SJCRH30 (cell line): ENCODE measurements around the gene GABRA4. TPM values are rescaled to one million over a fixed set of nuclear protein-coding genes. Genes with fewer than 3 reads are reported as not detected.

Experiments used
- DNase-seq, 2 experiments: peaks; one replicate each; pipeline ENCODE4 v3.0.0-alpha.2; 2015 to 2020
- H3K27ac ChIP-seq: fragments of 250-450 bp; sonication (Bioruptor Pico); 2 replicates; pipeline ENCODE4 v1.5.1; 2020; ENCODE audit warnings: mild to moderate bottlenecking, moderate library complexity
- H3K27me3 ChIP-seq: fragments of 250-450 bp; sonication (Bioruptor Pico); 2 replicates; pipeline ENCODE4 v1.5.1; 2020; ENCODE audit warnings: mild to moderate bottlenecking, moderate library complexity
- H3K36me3 ChIP-seq: fragments of 250-450 bp; sonication (Bioruptor Pico); 2 replicates; pipeline ENCODE4 v1.5.1; 2020; ENCODE audit warnings: mild to moderate bottlenecking, moderate library complexity
- H3K4me1 ChIP-seq: fragments of 250-450 bp; sonication (Bioruptor Pico); 2 replicates; pipeline ENCODE4 v1.5.1; 2020; ENCODE audit warnings: mild to moderate bottlenecking, moderate library complexity
- H3K4me3 ChIP-seq: fragments of 250-450 bp; sonication (Bioruptor Pico); 2 replicates; pipeline ENCODE4 v1.5.1; 2020; ENCODE audit warnings: mild to moderate bottlenecking, moderate library complexity
- H3K9me3 ChIP-seq: fragments of 250-450 bp; sonication (Bioruptor Pico); replicated peaks from 2 replicates; pipeline ENCODE4 v1.5.1; 2020; ENCODE audit warnings: mild to moderate bottlenecking, moderate library complexity
- total RNA-seq: library from RNA; depleted of rRNA; stranded (reverse); fragments of >200 nt; shearing (Covaris generic); gene quantifications from 2 replicates; pipeline ENCODE4 v1.2.3, GENCODE V29; 2014; rRNA removed

GABRA4 gene
- total RNA-seq, result not detected in 2 replicates

- H3K9me3 ChIP-seq, result no peaks in the 10 kb centered on the region
- no peaks in the 10 kb centered on the region for H3K4me1 ChIP-seq
- H3K36me3 ChIP-seq, result no peaks in the 10 kb centered on the region
- no peaks in the 10 kb centered on the region for H3K27me3 ChIP-seq
- H3K4me3 ChIP-seq, result no peak within 1 kb of the TSS
- no peak for DNase-seq
- no peak within 1 kb of the TSS for H3K27ac ChIP-seq
Observed at GRCh38 chr4:46993075-46994006, at the start of gene GABRA4. TSS of gene GABRA4 (minus strand) at chr4:46993581. CDS start at chr4:46993424, 157 bp downstream.

GRCh38 chr4:47040828-47041227 is 47.4 kb upstream of the GABRA4 start:
- DNase-seq, result no peak
- H3K4me1 ChIP-seq, result no peaks in the 10 kb centered on the region
- no peak overlapping the region for H3K4me3 ChIP-seq
- no peak overlapping the region for H3K27ac ChIP-seq
- H3K36me3 ChIP-seq, result no peaks in the 10 kb centered on the region
- no peaks in the 10 kb centered on the region for H3K9me3 ChIP-seq
- H3K27me3 ChIP-seq, result no peaks in the 10 kb centered on the region

GRCh38 chr4:47038263-47038662 is 44.9 kb upstream of the GABRA4 start:
- no peak for DNase-seq
- no peaks in the 10 kb centered on the region for H3K36me3 ChIP-seq
- H3K27me3 ChIP-seq, result no peaks in the 10 kb centered on the region
- H3K9me3 ChIP-seq, result no peaks in the 10 kb centered on the region
- H3K4me1 ChIP-seq, result no peaks in the 10 kb centered on the region
- H3K27ac ChIP-seq, result no peak overlapping the region
- no peak overlapping the region for H3K4me3 ChIP-seq

- H3K27ac ChIP-seq, result no peak overlapping the region
- no peaks in the 10 kb centered on the region for H3K9me3 ChIP-seq
- no peaks in the 10 kb centered on the region for H3K36me3 ChIP-seq
- peak; percentile 18 to 43 for DNase-seq
- H3K4me1 ChIP-seq, result no peaks in the 10 kb centered on the region
- no peak overlapping the region for H3K4me3 ChIP-seq
- H3K27me3 ChIP-seq, result no peaks in the 10 kb centered on the region
Observed at GRCh38 chr4:47032405-47033106, 39.2 kb upstream of the GABRA4 start.

GRCh38 chr4:47031751-47032404 is 38.5 kb upstream of the GABRA4 start:
- Histone ChIP-seq H3K4me3 (no peak overlapping the region), H3K9me3 (no peaks in the 10 kb centered on the region), H3K27ac (no peak overlapping the region), H3K27me3 (no peaks in the 10 kb centered on the region), H3K4me1 (no peaks in the 10 kb centered on the region), H3K36me3 (no peaks in the 10 kb centered on the region)
- DNase-seq, result no peak

- Histone ChIP-seq H3K27ac (no peak within 1 kb of the TSS), H3K4me3 (no peak within 1 kb of the TSS), H3K27me3 (no peaks in the 10 kb centered on the region), H3K4me1 (no peaks in the 10 kb centered on the region), H3K36me3 (no peaks in the 10 kb centered on the region), H3K9me3 (no peaks in the 10 kb centered on the region)
- DNase-seq, result no peak
Observed at GRCh38 chr4:47031011-47031678, 37.8 kb upstream of the GABRA4 start, which contains the start of gene GABRB1. TSS of gene GABRB1 (plus strand) at chr4:47031567.

- H3K9me3 ChIP-seq, result no peaks in the 10 kb centered on the region
- H3K4me3 ChIP-seq, result no peak overlapping the region
- H3K4me1 ChIP-seq, result no peaks in the 10 kb centered on the region
- H3K36me3 ChIP-seq, result no peaks in the 10 kb centered on the region
- H3K27ac ChIP-seq, result no peak overlapping the region
- DNase-seq, result no peak
- H3K27me3 ChIP-seq, result no peaks in the 10 kb centered on the region
Observed at GRCh38 chr4:47017494-47017893, 24.1 kb upstream of the GABRA4 start.

- Histone ChIP-seq H3K4me1 (no peaks in the 10 kb centered on the region), H3K27ac (no peak overlapping the region), H3K27me3 (no peaks in the 10 kb centered on the region), H3K36me3 (no peaks in the 10 kb centered on the region), H3K4me3 (no peak overlapping the region), H3K9me3 (no peaks in the 10 kb centered on the region)
- DNase-seq, result no peak
Observed at GRCh38 chr4:47017081-47017480, 23.7 kb upstream of the GABRA4 start.

- H3K27me3 ChIP-seq, result no peaks in the 10 kb centered on the region
- no peaks in the 10 kb centered on the region for H3K9me3 ChIP-seq
- H3K4me3 ChIP-seq, result no peak overlapping the region
- no peaks in the 10 kb centered on the region for H3K4me1 ChIP-seq
- DNase-seq, result no peak
- H3K36me3 ChIP-seq, result no peaks in the 10 kb centered on the region
- H3K27ac ChIP-seq, result no peak overlapping the region
Observed at GRCh38 chr4:47013373-47013772, 20.0 kb upstream of the GABRA4 start.

- no peaks in the 10 kb centered on the region for H3K36me3 ChIP-seq
- H3K4me1 ChIP-seq, result no peaks in the 10 kb centered on the region
- no peak for DNase-seq
- H3K9me3 ChIP-seq, result no peaks in the 10 kb centered on the region
- no peak overlapping the region for H3K4me3 ChIP-seq
- H3K27ac ChIP-seq, result no peak overlapping the region
- no peaks in the 10 kb centered on the region for H3K27me3 ChIP-seq
Observed at GRCh38 chr4:47012676-47013075, 19.3 kb upstream of the GABRA4 start.

- no peak overlapping the region for H3K27ac ChIP-seq
- no peaks in the 10 kb centered on the region for H3K36me3 ChIP-seq
- no peaks in the 10 kb centered on the region for H3K4me1 ChIP-seq
- H3K9me3 ChIP-seq, result no peaks in the 10 kb centered on the region
- no peaks in the 10 kb centered on the region for H3K27me3 ChIP-seq
- no peak overlapping the region for H3K4me3 ChIP-seq
- no peak for DNase-seq
Observed at GRCh38 chr4:47010912-47011446, 17.6 kb upstream of the GABRA4 start.

GRCh38 chr4:47010347-47010911 is 17.0 kb upstream of the GABRA4 start:
- Histone ChIP-seq H3K27me3 (no peaks in the 10 kb centered on the region), H3K27ac (no peak overlapping the region), H3K4me3 (no peak overlapping the region), H3K9me3 (no peaks in the 10 kb centered on the region), H3K4me1 (no peaks in the 10 kb centered on the region), H3K36me3 (no peaks in the 10 kb centered on the region)
- DNase-seq, result no peak

- no peaks in the 10 kb centered on the region for H3K4me1 ChIP-seq
- H3K36me3 ChIP-seq, result no peaks in the 10 kb centered on the region
- no peaks in the 10 kb centered on the region for H3K9me3 ChIP-seq
- no peak overlapping the region for H3K27ac ChIP-seq
- H3K27me3 ChIP-seq, result no peaks in the 10 kb centered on the region
- H3K4me3 ChIP-seq, result no peak overlapping the region
- no peak for DNase-seq
Observed at GRCh38 chr4:47002580-47002979, 9.2 kb upstream of the GABRA4 start.

- H3K4me1 ChIP-seq, result no peaks in the 10 kb centered on the region
- H3K27ac ChIP-seq, result no peak overlapping the region
- no peaks in the 10 kb centered on the region for H3K27me3 ChIP-seq
- no peak overlapping the region for H3K4me3 ChIP-seq
- no peak for DNase-seq
- no peaks in the 10 kb centered on the region for H3K36me3 ChIP-seq
- no peaks in the 10 kb centered on the region for H3K9me3 ChIP-seq
Observed at GRCh38 chr4:47000406-47000805, 7.0 kb upstream of the GABRA4 start.
